NCI-H524 (cell line): ENCODE data around the gene DFFB.

Experiments used
- DNase-seq, 2 experiments: peaks; one replicate each; lab custom pipeline; 2025; lab: John Stamatoyannopoulos, UW

The DFFB gene

DNA sequence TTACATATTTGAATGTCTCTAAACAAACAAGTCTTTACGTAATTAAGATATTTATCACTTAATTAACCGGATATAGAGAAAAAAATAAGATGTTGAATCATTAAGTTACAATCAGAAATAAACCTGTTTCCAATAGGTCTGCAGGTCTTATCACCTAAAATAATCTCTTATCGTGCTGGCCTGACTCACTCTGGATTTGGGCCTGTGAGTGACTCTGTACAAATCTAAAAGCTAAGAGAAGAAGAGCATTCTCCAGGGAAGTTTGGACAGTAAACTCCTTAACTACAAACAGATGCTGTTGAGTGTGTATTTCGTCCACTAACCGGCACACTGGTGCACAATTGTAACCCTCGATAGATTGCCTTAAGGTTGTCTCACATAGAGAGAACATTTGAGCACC, 25.6 kb upstream of the DFFB start:
- DNase-seq, result no peak

DNA sequence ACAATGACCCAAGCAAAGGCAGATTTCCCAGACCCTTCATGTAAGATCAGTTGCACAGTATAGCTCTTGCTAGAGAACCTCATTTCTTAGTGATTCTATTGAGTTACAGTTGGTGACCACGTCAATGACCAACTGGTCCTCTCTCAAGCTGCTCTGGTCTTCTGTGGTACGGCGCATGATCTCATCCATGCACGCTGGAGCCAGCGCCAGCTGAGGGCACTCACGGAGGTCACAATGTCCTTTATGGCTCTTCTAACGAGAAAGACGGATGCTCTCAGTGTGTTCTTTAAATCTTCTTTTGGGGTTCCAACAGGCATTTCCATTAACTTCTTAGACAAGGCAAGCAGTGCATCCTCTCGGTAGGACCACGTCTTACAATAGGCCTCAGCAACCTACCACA, 22.6 kb upstream of the DFFB start:
- DNase-seq, result no peak

DNA sequence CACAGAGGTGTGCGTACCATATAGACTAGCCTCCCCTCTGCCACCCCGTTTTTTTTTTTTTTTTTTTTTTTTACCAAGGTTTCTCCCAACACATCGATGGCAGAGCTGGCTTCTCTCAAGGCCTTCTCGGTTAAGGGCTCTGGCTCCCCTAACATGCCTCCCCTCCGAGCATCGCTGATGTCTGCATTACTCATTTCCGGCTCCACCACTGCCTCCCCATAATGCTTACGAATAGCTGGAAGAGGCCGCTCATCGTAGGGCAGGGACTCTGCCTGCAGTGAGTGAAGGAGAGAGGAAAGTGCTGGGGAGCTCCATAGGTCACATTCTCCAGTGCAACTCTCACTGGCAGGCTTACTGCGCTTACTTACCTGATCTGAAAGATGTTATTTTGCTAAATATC, 20.9 kb upstream of the DFFB start:
- DNase-seq, result no peak

DNA sequence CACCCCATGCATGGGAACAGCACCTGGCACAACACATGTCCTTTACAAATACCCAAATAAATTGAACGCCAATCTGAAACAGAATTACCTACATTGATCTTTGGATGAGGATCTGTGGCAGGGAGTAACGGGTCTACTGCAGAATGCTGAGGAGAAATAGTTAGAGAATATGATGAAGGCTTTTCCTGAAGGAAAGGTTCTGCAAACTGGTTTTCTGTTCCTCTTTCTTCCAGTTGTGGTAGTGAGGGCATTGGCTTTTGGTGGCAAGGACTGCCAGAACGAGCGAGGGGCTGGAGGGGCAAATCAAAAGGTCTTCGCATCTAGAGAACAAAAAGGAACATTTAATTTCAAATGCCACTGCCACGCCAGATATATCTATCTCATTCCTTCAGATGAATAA, 20.1 kb upstream of the DFFB start:
- no peak for DNase-seq

DNA sequence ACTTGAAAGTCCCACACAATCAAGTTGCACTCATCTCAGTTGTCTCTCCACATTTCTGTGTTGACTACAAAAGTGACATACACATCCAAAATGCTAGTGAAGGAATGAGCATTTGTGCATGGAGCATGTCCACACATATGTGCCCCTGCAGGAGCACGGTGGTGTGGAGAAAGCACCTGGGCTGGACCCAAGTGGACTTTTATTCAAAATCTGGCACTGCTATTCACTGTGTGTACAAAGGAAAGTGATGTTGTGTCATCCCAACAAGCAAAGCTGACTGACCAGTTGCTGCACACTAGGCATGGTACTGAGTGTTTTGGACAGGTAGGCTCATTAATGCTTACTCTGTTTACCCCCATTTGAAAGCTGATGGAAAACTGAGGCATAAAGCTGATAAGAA, 19.6 kb upstream of the DFFB start:
- DNase-seq, result no peak

DNA sequence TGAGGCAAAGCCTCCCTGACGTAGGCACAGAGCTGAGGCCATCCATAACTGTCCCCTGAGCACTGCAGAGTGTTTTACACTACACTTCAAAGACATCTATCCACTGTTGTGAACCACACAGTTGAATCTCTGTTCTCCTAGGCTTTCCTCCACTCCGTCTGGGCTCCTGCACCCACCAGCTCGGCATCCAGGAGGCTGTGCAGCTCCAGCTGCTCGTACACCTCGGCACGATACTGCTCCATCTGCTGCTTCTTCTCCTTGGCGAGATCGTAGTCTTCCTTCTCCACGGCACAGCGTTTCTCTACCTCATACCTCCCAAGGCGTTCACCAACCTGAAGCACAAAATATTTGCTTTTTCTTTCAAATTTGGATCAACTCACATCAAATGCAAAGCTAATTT, 18.5 kb upstream of the DFFB start:
- DNase-seq, result no peak

DNA sequence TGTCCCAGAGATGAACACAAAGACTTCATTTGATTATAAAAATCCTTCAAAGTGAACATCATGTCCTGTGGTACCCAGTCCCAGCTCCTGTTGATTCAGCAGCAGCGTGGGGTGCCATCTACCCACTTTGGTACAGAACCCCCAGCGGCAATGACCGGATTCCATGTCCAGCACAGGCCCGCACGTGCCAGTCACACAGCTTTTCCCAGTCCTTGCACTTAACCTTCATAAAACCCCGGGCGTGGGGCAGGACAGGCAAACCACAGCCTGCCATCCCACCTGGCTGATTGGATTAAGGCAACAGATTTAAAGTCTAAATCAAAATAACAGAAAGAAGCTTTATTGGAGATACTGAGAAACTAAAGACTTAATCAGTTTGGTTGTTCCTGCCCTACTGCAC, 15.8 kb upstream of the DFFB start:
- no peak for DNase-seq

DNA sequence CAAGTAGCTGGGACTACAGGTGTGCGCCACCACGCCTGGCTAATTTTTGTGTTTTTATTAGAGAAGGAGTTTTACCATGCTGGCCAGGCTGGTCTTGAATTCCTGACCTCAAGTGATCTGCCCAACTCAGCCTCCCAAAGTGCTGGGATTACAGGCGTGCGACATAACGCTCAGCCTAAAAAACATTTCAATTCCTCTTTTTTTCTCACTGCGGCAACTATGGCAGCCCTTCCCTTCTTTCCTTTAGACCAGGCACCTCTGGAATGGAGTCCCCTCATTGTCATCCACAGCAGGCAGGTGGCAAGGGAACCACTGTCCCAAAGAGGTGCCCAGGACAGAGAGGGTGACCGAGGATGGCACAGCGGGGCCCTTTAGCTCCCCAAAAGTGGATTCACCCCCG, 14.4 kb upstream of the DFFB start:
- no peak for DNase-seq

DNA sequence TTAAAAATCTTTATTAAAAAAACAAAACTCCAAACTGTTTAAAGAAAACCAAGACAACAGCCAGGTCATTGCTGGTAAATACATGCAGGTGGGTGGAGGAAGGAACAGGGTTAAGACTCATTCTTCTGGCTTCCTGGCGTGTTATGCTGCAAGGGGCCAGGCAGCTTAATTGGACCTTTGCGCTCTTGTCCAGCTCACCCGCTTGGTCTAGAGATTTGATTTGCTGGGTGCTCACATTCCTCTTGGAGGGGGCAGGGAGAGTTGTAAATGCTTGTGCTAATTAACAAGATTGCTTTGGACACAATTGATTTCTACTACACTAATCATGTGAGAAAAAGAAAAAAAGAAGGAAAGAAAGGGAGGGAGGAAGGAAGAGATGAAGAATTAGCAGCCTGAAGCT, 10.7 kb upstream of the DFFB start:
- DNase-seq, result no peak

DNA sequence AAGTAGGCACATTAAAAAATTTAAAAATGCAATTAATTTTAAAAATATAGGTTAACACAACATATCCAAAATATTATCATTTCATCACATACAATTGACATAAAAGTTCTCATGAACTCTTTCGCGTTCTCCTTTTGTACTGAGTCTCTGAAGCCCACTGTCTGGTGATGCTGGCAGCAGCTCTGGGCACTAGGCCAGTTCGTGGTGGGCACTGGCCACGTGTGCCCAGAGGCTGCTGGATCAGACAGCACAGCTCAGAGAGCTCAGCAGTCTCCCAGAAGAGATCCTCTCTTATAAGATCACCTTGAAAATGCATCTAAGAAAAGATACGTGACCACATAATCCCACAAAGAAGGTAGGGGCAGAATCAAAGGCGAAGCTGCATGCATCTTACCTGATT, 10.2 kb upstream of the DFFB start:
- no peak for DNase-seq

DNA sequence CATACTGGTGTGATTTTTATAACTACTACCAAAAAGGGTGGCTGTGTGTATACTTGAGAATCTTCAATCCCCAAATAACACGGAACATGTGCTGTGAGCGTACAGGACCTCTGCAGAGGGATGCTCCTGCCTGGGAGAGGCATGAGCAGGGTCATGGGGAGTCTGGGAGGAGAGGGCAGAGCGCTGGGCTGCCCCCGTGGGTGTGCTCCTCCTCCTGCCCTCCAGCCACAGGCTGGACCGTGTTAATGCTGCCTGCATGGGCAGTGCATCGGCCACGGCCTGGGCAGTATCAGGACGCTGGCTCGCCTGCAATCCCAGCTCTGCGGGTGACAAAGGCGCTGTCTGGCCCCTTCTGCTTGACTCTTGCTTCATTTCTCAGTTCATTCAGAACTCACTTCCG, 6.4 kb upstream of the DFFB start:
- DNase-seq, result no peak

DNA sequence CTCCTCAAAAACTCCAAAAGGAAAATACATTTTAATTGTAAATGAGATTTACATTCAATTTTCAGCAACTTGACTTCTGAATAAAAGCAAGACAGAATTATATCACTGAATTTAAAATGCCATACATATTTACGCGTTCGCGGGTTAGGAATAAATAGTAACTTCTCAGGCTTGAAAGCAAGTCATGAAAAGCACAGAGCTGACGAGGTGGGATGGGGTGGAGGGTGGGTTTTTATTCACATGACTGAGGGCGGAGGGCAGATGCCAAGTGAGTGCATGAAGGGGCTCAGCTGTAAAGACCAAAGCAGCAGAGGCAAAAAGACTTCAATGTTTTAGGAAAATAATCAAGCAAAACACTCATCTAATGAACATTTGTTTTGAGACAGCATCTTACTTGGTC, 6.0 kb upstream of the DFFB start:
- DNase-seq, result no peak

DNA sequence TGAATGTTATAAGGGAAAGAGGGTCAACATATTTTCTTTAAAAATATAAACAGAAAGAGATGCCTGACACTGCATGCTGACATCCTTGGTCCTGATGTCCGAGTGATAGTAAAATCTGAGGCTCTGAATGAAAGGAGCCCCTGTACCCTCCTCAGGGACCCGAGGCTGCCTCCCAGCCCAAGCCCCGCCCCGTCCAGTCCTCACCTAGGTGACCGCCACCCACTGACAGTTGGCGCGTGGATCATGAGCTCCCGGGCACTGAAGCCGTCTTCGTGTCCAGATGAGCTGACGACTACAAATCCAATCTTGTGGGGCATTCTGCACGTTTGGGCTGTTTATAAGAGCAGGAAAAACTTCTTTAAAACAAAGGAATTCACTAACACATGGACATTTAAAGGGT, 5.2 kb upstream of the DFFB start:
- DNase-seq, result no peak

DNA sequence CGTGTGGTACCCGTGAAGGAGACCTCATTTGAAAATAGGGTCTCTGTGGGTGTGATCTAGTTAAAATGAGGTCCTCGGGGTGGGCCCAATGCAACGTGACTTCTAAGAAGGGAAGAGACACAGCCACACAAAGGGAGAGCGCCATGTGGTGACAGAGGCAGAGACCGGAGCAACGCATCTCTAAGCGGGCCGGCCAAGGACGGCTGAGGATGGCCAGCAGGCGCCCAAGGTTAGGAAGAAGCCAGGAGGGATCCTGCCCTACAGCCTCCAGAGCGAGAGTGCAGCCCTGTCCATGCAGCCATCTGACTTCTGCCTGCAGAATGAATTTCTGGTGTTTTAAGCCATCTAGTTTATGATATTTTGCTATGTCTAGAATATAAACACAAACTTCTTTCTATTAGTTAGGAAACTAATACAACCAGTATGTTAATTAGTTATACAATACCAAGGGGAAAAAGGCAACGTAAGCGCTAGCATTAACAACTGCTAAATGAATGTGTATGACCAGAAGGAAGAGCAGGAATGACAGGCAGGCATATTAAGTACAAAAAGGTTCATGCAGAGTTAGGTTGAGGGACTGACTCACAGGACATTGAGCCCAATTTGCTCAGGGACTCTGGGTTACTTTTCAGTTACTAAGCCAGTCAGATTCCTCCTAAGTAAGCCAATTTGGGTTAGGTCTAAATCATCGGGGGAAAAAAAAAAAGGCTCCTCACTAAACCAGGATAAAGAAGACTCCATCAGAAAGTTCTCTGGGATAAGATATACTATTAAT, 4.4 kb upstream of the DFFB start:
- no peak for DNase-seq

DNA sequence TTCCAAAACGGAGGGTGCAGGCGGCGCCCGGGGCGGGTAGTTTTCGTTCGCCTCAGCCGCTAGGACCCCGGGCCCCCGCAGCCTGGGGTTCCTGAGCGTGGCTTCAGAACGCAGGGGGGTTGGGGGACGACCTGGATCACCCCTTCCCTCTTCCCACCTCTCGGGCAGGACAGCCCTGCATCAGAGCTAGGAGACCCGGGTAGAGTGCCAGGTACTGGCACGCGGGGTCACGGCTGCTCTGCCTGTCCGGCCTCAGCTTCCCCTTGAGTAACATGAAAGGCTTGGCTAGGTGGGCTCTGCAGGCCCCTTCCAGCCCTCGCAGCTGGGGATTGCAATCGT, 484 bp downstream of the DFFB start:
- DNase-seq, result no peak

DNA sequence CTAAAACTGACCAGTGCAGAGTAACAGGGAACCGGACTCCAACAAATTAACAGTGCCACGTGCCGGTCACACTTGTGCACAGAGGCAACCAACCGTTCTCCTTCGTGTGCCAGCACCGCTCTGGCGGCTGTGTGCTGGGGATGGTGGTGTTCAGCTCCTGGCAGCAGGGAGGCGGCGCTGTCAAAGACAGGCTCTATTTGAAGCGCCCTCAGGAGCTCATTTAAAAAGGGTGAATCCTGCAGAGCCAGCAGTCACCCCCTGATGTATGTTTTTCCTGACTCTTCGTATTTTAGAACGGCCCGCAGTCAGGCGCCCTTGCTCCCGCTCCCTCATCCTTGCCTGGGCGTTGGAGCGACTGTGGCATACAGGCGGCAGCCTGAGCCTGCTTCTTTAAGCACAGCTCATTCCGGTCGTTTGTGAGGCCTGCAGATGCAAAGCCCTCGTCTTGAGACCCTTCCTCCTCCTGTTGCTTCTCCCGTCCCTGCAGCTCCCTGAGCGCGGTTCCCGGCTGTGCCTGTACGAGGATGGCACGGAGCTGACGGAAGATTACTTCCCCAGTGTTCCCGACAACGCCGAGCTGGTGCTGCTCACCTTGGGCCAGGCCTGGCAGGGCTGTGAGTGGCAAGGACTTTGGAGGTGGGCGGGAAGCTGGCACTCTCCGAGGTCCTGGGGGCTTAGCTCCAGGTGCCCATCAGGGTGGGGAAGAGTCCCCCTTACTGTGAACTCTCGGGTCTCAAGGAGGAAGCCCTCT, 1.1 kb downstream of the DFFB start:
- no peak for DNase-seq

DNA sequence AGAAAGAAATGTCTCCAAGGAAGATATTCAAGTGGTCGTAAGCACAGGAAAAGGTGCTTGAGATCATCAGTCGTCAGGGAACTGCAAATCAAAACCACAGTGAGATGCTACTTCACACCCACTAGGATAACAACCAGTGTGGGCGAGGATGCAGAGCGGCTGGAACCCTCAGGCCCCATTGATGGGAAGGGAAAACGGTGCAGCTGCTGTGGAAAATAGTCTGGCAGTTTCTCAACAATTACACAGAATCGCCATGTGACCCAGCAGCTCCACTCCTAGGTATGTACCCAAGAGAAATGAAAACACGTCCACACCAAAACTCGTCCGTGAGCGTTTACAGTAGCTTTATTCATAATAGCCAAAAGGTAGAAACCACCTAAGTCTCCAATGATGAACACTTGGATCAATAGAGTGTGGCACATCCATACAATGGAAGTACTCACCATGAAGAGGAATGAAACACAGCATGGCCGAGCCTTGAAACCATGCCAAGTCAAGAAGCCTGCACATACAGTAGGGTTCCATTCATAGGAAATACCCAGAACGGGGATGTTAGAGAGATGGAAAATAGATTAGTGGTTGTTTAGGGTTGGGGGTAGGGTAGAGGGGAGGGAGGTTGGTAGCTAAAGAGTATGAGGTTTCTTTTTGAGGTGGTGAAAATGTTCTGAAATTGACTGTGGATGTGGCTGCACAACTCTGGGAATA, 6.1 kb downstream of the DFFB start:
- DNase-seq, result no peak

DNA sequence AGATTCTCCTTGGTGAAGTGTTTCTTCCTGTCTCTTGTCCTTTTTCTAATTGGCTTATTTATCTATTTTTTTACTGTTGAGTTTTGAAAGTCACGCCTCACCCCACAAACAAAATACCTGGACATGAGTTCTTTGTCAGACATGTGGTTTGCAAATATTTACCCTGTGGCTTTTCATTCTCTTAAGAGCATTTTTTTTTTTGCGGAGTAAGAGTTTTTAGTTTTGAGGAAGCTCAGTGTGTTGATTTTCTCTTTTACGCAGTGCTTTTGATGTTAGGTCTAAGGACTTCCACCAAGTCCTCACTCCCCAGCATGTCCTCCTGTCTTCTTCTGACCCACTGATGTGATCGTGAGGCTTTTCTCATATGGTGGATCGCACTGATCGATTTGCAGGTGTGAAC, 7.6 kb downstream of the DFFB start:
- DNase-seq, result no peak

DNA sequence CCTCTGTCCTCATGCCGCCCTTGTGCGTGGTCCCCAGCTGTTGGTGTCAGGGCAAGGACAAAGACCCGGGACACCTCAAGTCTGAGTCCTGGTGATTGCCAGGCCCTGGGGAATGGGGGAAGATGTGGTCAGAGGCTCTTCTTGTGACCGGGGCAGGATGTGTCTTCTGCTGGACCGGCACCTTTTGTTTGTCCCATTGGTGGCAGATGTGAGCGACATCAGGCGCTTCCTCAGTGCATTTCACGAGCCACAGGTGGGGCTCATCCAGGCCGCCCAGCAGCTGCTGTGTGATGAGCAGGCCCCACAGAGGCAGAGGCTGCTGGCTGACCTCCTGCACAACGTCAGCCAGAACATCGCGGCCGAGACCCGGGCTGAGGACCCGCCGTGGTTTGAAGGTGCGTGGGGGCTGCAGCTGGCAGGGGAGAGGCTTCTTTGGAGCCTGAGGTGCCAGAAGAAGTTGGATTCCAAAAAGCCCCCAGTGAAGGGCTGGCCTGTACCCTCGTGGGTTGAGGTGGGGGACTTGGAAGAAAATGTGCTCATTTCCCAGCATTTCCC, 8.4 kb downstream of the DFFB start:
- DNase-seq, result peak in 1 of 2 experiments; percentile 23

DNA sequence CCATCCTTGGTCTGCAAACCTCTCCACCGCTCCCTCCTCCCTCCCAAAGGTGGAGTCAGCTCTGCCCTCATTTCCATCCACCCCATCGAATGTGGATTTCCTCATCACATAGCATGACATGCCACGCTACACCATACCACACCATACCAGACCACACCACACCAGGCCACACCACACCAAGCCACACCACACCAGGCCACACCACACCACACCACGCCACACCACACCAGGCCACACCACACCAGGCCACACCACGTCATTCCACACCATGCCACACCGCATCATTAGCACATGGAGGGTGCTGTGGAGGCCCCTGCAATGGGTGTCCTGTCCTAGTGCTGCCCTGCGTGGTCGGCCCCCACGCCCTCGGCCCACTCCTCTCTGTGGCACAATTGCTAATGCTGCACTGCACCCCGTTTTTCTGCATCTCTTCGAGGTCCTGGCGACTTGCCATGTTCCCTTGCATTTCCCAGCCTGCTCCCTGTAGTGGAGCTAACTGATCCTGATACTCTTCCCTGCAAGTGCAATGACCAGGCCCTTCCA, 11.3 kb downstream of the DFFB start:
- DNase-seq, result no peak

DNA sequence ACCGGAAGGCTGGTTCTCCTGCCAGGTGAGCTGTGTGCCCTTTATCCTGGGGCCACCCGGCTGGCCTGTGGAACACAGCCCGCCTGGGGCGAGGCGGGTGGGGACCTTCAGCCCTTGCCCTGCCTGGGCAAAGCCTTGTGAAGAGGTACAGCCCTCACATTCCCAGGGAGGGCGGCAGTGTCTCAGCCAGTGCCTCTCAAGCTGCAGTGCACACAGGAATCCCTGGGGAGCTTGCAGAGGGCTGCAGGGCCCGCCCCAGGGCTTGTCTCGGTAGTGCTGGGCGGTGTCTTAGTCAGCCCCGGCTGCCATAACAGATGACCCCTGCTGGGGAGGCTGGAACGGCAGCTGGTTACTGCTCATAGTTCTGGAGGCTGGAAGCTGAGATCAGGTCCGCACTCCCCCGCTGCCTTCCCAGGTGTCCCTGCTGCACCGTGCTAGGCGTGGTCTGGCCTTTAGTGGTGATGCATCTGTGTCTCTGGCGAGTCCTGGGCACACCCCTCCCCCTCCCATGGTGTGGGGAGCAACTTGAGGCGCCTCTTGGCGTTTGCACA, 12.6 kb downstream of the DFFB start:
- peak in 1 of 2 experiments; percentile 31 for DNase-seq

DNA sequence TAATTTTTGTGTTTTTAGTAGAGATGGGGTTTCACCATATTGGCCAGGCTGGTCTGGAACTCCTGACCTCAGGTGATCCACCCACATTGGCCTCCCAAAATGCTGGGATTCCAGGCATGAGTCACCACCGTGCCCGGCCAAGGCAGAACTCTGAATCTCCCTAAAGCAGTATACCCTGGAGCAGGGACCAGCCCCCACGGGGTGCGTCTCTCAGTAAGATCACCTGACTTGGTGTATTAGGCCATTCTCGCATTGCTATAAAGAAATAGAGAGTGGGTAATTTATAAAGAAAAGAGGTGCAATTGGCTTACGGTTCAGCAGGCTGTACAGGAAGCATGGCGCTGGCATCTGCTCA, 14.2 kb downstream of the DFFB start:
- no peak for DNase-seq

DNA sequence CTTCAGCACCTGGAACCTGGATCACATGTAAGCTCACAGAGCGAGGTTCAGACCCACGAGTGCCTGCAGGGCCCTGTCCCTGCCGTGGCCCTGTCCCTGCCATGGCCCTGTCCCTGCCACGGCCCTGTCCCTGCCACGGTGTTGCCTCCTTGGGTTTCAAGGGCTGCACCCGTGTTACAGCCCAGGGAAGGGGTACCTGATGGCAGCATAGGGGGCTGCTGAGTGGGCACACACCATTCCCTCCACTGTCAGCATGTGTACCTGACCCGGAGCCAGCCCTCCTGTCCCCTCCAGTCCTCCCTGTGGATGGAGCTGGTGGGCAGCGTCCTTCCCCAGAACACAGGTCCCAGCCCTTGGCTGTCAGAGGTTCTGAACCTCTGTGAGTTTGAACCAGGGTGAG, 15.3 kb downstream of the DFFB start:
- no peak for DNase-seq
